NCI-H526 (cell line): ENCODE data around the gene USP49.
A peak's percentile ranks its signal among the peaks of the same experiment; 100 is the strongest.
"Not testable (repeated sequence)": the region's sequence is repeated elsewhere in the genome, so short reads cannot be mapped to it uniquely, and the experiment has no call there.

Experiments used
- DNase-seq, 2 experiments: peaks; one replicate each; lab custom pipeline; 2025; lab: John Stamatoyannopoulos, UW

Gene USP49

GRCh38 chr6:41895300-41896233 lies at the start of gene USP49:
USP49 (minus strand) TSS chr6:41895375; CDS start chr6:41806983, 88,392 bp downstream.
- peak; percentile 82 to 97 for DNase-seq

DNA sequence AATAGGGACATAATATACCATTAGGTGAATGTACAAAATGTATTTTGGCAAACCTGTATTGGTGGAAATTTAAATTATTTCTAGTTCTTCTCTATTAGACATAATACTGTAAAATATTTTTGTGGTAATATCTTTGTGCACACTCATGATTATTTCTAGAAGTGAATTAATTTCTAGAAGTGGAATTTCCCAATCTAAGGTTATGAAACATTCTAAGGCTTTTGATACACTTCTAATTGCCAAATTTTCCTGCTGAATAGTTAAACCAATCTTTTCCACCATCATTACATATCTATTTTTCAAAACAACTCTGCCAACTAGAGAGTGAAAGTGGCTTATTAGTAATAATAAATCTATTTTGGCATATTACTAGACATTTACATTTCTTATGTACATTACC lies 48.3 kb upstream of the USP49 start:
- DNase-seq, result no peak

- not testable (repeated sequence) for DNase-seq
Observed at GRCh38 chr6:41942882-41943281, 47.7 kb upstream of the USP49 start.

GRCh38 chr6:41942067-41942851 lies 47.1 kb upstream of the USP49 start:
- no peak for DNase-seq

GRCh38 chr6:41941280-41942066 lies 46.3 kb upstream of the USP49 start, which contains the start of gene CCND3:
CCND3 (minus strand) TSS chr6:41941808; CDS start chr6:41941649, 159 bp downstream.
- DNase-seq, result peak; percentile 70 to 97

DNA sequence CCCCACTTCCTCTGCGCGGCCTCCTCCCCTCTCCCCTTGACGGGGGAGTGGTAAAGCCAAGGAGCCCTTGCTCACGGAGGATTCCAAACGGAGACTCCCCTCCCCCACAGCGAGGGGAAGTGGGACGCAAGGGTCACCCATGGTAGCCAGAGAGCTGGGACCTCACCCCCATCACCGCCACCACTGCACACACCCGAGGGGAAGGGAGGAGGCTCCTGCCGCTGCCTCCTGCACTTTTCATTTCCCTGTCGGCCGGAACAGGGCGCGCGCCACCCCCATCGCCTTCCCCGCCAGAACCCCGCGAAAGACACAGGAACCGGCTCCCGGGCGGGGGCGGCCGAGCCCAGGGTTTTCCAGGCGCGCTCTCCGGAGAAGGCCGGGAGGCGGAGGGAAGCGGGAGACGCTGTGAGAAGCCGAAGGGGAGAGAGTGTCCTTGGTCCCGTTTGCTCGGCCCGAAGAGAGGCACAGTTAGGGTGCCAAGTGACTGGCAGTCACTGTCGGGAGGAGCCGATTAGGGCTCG lies 45.6 kb upstream of the USP49 start:
- DNase-seq, result peak in 1 of 2 experiments; percentile 76

DNA sequence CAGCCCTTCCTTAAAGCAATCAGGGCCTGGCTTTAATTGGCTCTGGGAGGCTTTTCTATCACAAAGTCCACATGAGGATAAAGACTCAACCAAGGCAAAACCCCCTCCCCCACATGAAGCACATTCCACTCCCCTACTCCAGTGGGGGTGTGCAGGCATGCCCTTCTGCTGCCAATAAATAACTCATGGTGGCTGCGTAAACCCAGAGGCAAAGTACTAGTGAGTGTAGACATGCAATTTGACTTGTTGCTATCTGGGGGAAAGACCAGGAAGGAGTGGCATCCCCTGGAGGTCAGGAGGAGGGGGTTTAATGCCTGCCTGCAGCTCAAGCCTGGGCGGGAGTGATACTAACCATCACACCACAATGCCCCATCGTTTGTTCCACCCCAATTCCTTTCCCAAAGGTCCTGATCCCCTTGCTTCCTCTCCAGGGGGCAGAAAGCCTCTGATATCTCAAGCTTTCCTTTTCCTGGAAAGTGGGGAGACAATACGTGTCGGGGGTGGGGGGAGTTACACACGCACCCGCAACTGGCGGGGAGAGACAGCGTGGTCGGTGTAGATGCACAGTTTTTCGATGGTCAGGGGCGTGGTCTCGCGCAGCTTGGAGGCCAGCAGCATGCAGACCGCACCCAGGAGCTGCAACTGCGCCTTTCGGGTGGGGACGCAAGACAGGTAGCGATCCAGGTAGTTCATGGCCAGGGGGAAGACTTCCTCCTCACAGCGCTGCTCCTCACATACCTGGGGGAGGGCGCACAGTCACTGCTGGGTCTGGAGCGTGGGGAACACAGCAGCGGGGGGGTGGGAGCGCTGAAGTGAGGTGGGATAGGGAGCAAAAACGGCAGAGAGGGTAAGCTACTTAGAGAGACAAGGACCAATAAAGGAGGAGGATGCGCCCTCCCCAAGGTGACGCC lies 44.9 kb upstream of the USP49 start:
- peak in 1 of 2 experiments; percentile 53 for DNase-seq

- DNase-seq, result no peak
Observed at GRCh38 chr6:41939176-41939847, 44.1 kb upstream of the USP49 start.

GRCh38 chr6:41938590-41939175 lies 43.5 kb upstream of the USP49 start:
- DNase-seq, result no peak

- no peak for DNase-seq
Observed at GRCh38 chr6:41937861-41938574, 42.8 kb upstream of the USP49 start.

DNA sequence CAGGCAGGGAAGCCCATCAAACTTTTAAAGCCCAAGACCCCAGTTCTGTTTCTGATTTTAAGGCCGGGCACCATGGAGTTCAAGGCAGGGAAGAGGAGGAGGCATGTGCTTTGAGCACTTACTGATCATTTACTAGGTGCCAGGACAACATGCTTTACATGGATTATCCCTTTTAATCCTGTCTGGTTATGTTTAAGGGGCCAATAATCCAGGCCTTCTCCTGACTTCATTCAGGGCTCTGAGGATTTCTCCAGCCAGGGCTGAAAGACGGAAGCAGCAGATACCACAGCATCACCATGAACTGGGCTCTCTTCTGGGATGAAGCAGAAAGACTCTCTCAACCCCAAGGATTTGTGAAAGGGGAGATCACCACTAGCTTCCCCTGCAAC lies 42.3 kb upstream of the USP49 start:
- no peak for DNase-seq

DNA sequence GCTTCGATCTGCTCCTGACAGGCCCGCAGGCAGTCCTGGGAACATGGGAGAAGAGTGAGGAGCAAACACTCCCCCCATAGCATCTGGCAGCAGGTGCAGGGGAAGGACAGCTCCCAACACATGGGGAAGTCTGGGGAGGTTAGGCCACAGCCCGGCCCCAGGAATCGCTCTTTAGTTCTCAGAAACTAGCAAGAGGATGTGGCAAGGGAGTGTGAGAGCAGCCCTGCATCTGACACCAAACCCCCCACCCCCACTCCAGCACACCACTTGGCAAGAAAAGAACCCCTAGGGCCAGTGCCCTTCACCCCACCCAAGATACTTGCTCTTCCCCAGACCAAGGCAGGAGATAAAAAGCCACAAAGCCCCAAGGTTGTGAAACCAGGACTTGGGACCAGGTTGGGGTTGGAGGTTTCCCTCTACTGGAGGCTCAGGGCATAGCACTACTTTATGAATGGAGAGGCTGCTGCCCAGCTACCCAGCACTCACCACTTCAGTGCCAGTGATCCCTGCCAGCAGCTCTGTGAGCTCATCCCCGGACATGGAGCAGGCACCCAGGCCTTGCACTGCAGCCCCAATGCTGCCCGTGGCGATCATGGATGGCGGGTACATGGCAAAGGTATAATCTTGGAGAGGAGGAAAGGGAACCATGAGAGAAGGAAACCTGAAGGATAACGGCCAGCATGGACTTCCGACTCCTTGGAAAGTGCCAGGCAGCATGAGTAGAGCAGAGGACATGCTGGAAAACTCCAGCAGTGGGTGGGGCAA lies 41.1 kb upstream of the USP49 start:
- DNase-seq, result peak; percentile 47 to 78

- no peak for DNase-seq
Observed at GRCh38 chr6:41935685-41936072, 40.5 kb upstream of the USP49 start.

DNA sequence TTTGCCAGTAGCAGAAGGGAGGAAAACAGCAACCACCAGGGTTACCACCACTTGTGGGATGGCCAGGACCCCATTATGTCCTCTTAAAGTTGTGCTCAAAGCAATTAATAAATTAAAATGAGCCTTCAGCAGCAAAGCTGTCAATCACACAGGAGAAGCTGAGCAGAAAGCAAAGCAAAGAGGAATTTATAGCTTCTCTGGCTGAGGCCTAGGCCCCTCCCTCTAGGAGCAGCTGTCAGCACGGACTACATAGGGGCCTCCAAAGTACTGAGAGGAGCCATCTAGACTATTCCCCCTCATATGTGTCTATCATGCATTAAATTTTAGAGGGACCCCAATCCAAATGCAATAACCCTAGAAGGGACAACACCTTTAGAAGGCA lies 40.0 kb upstream of the USP49 start:
- DNase-seq, result no peak

DNA sequence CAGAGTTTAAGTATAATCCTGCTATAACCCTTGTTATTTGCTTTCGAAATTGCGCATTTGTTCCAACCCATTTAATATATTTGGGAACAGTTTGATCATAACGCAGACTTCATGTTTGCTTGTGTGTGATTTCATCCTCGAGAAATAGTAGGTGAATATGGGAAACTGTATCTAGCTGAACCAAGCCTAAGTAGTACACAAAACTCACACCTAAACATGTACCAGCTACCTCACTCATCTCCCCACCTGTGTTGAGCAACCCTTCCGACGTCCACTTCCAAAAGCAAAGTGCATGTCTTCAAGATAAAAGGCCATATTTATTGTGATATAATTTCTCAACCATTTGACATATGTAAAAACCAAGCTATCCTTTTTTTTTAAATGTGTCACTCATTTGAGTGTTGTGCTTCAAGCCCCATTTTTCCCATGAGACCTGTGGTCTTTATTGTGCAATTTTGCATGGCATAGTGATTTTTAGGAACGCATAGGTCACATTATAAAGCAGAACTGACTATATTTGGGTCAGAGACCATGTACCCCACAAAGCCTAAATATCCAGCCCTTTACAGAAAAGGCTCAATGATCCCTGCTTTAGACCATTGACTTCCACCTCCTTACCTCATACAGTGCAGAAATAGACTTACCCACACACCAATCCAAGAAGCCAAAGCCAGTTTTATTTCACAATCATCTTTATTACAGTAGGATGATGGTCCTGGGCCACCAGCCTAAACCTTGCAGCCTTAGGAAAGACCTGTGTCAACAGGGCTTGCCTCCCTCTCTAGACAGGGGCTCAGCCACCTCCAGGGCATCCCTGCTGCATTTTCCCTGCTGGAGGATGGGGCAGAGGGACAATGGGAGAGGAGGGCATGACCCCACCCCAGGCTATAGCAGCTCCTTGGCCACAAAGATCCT lies 39.4 kb upstream of the USP49 start:
- DNase-seq, result no peak

GRCh38 chr6:41932378-41932777 lies 37.2 kb upstream of the USP49 start:
- DNase-seq, result no peak

DNA sequence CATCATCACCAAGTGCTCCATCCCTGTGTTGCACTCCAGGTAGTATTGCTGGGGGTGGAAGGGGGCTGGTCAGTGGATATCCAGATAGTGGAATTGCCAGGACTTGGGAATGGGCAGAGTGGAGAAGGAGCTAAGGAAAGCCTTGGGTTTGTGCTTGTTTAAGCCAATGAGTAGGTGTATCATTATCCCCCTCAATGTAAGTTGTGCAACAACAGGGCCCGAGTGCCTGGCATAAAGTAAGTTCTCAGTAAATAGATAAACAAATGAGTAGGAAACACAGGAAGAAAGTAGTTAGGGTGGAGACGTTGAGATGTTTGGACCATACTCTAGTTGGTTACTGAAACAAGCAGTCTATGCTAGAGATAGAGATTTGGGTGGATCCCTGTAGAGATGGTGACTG lies 36.6 kb upstream of the USP49 start:
- no peak for DNase-seq
